Measurements from ENCODE around the gene TBC1D20.
"Not testable (repeated sequence)": the region's sequence is repeated elsewhere in the genome, so short reads cannot be mapped to it uniquely, and the experiment has no call there.

TBC1D20 gene

DNA sequence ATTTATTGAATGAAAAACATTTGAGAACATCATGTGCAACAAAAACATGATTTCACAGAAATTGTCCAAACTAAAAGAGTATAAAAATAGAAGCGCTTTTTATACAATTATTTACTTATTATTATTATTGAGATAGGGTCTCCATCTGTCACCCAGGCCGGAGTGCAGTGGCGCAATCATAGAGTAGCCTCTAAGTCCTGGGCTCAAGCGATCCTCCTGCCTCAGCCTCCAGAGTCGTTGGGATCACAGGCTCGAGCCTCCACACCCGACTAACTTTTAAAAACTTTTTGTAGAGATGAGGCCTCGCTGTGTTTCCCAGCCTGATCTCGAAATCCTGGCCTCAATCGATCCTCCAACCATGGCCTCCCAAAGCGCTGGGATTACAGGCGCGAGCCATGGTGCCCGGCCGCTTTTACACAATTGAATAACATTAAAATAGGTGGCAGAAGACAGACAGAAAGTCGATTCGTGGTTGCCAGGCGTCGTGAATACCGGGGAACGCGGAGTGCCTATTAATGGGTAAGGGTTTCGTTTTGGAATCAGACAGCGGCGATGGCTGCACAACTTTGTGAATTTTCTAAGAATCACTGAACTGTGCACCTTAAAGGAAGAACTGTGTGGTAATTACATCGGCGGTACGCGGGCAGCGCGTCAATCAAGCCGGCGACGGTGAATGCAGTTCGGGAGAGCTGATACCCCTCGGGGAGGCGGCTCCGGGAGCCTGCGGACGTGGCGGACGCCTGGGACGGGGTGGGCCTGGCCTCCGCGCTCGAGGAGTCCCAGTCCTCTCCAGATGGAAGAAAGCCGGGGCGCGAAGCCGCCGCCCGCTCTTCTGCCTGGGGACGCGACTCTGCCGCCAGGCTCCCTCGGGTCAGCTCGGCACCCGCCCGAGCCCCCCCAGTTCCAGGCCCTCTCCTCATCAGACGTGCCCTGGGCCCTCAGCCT lies 807 bp downstream of the TBC1D20 start:
- TF ChIP-seq, protein P1, sequence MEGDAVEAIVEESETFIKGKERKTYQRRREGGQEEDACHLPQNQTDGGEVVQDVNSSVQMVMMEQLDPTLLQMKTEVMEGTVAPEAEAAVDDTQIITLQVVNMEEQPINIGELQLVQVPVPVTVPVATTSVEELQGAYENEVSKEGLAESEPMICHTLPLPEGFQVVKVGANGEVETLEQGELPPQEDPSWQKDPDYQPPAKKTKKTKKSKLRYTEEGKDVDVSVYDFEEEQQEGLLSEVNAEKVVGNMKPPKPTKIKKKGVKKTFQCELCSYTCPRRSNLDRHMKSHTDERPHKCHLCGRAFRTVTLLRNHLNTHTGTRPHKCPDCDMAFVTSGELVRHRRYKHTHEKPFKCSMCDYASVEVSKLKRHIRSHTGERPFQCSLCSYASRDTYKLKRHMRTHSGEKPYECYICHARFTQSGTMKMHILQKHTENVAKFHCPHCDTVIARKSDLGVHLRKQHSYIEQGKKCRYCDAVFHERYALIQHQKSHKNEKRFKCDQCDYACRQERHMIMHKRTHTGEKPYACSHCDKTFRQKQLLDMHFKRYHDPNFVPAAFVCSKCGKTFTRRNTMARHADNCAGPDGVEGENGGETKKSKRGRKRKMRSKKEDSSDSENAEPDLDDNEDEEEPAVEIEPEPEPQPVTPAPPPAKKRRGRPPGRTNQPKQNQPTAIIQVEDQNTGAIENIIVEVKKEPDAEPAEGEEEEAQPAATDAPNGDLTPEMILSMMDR (IDR thresholded peaks at IDR 0.05; ENCODE audit: low read depth, low read length, missing control alignments) = no peak
- H3K4me3 ChIP-seq (ENCODE audit: low read depth, low read length) = peak overlapping the region; percentile 67
- DNase-seq (ENCODE audit: low read depth) = no peak
- in situ Hi-C loops (cut with HindIII; ENCODE audit: low sequenced_read_pairs) = no loop called here

DNA sequence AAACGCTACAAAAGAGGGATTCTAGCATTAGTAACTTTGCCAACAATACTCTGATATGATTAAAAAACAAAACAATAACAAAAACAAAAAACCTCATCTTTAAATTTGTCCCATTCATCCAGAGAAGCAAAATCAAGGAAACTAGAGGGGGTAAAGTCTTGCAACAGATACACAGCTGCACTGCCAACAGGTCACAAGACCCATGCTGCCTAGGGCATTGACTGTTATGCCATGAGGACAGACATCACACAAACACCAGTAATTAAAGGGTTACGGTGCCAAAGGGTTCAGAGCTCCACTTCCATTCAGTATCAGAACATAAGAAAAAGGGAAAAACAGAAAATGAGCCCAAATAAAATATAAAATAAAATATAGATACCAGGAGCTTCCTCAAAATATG lies 1.6 kb downstream of the TBC1D20 start:
- DNase-seq (ENCODE audit: low read depth) = no peak
- TF ChIP-seq, protein P1 (IDR thresholded peaks at IDR 0.05; ENCODE audit: low read depth, low read length, missing control alignments) = no peak
- in situ Hi-C loops (cut with HindIII; ENCODE audit: low sequenced_read_pairs) = no loop called here
- H3K4me3 ChIP-seq (ENCODE audit: low read depth, low read length) = peak overlapping the region; percentile 67

DNA sequence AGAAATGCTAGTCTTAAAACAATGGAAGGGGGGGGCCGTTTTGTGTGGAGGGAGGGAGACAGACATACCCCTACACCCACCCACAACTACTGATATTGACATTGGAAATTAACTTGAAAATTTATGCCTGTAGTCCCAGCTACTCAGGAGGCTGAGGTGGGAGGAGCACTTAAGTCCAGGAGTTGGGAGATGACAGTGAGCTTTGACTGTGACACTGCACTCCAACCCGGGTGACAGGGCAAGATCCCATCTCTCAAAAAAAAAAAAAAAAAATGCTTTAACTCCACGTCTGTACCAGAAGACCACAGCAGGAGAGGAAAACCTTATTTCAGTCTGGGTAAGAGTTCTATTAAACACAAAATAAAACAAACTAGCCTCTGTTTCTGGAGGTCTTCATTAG lies 2.2 kb downstream of the TBC1D20 start:
- DNase-seq (ENCODE audit: low read depth) = no peak
- no peak overlapping the region for H3K4me3 ChIP-seq (ENCODE audit: low read depth, low read length)
- in situ Hi-C loops (cut with HindIII; ENCODE audit: low sequenced_read_pairs) = no loop called here
- TF ChIP-seq, protein P1 (IDR thresholded peaks at IDR 0.05; ENCODE audit: low read depth, low read length, missing control alignments) = no peak

DNA sequence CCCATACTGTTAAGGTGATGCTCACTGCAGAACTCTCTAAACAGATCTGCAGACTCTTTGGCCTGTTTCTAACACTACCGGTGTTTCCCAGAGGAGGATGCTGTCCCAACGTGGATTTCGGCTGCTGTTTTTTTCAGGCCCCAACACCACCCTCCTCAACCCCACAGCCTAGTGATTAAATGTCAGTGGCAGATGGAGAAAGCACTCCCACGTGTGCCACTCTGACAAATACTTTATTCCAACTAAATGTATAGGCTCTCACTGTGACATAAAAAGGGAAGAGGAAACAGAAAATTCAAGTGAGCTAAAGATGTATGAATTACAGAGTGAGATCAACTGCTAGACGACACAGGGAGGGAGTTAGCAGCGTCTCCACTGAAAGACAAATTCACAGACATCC lies 3.6 kb downstream of the TBC1D20 start:
- no peak for DNase-seq (ENCODE audit: low read depth)
- H3K4me3 ChIP-seq (ENCODE audit: low read depth, low read length) = no peak overlapping the region
- TF ChIP-seq, protein P1 (IDR thresholded peaks at IDR 0.05; ENCODE audit: low read depth, low read length, missing control alignments) = no peak
- in situ Hi-C loops (cut with HindIII; ENCODE audit: low sequenced_read_pairs) = no loop called here

DNA sequence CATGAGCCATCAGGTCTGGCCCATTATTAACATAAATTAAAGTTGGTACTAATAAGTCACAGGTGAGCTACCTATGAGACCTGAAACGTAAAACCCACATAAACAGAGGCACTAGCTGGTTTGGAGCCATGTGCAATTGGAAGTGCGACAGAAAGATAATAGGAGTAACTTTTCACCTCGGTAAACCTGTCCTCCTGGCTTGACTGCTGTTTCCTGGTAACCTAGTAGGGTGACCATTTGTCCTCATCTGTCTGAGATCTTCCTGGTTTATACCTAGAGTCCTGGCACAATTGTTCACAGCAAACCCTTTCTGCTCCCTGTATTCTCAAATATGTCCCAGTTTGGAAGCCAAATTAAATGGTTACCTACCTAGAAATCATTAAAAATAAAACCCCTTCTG lies 7.4 kb downstream of the TBC1D20 start:
- H3K4me3 ChIP-seq (ENCODE audit: low read depth, low read length) = no peak overlapping the region
- DNase-seq (ENCODE audit: low read depth) = no peak
- TF ChIP-seq, protein P1 (IDR thresholded peaks at IDR 0.05; ENCODE audit: low read depth, low read length, missing control alignments) = no peak
- in situ Hi-C loops (cut with HindIII; ENCODE audit: low sequenced_read_pairs) = no loop called here

DNA sequence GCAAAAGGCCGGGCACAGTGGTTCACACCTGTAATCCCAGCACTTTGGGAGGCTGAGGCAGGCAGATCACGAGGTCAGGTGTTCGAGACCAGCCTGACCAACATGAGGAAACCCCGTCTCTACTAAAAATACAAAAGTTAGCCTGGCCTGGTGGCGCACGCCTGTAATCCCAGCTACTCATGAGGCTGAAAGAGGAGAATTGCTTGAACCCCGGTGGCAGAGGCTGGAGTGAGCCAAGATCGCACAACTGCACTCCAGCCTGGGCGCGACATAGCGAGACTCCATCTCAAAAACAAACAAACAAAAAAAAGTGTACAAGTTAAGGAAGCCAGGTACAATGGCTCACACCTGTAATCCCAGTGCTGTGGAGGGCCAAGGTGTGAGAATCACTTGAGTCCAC lies 10.3 kb downstream of the TBC1D20 start:
- in situ Hi-C loops (cut with HindIII; ENCODE audit: low sequenced_read_pairs); H3K4me3 ChIP-seq (ENCODE audit: low read depth, low read length); DNase-seq (ENCODE audit: low read depth): not testable (repeated sequence)

Measured in astrocyte of the cerebellum (primary cell).